Thymus (tissue), 11 donors: ENCODE measurements around the gene ABLIM2. TPM values are rescaled to one million over a fixed set of nuclear protein-coding genes. Genes with fewer than 3 reads are reported as not detected.

Source experiments
- DNase-seq, 9 donors: peaks; one replicate each; pipeline ENCODE4 v3.0.0-alpha.2; 2013; ENCODE audit warnings: low spot score in 9 of 9, low read depth in 6 of 9, missing footprints in 1 of 9
- H3K27ac ChIP-seq, 2 donors: one replicate each; pipeline ENCODE4 v1.5.1; 2013; ENCODE audit warnings: control low read depth in 1 of 2, low read depth in 1 of 2, low read length in 1 of 2, mild to moderate bottlenecking in 1 of 2, moderate library complexity in 1 of 2
- H3K27me3 ChIP-seq, 2 donors: one replicate each; pipeline ENCODE4 v1.5.1; 2013; ENCODE audit warnings: low read length in 1 of 2; ENCODE audit not compliant: control insufficient read depth in 2 of 2, insufficient read depth in 1 of 2
- H3K36me3 ChIP-seq, 2 donors: one replicate each; pipeline ENCODE4 v1.5.1; 2013; ENCODE audit warnings: low read length in 1 of 2, mild to moderate bottlenecking in 1 of 2, moderate library complexity in 1 of 2; ENCODE audit not compliant: control insufficient read depth in 2 of 2, insufficient read depth in 2 of 2
- H3K4me1 ChIP-seq, 2 donors: one replicate each; pipeline ENCODE4 v1.5.1; 2013; ENCODE audit warnings: low read length in 2 of 2; ENCODE audit not compliant: control insufficient read depth in 2 of 2, insufficient read depth in 2 of 2
- H3K4me3 ChIP-seq, 2 donors: one replicate each; pipeline ENCODE4 v1.5.1; 2013; ENCODE audit warnings: low read length in 2 of 2, control low read depth in 1 of 2, mild to moderate bottlenecking in 1 of 2
- H3K9me3 ChIP-seq, 2 donors: one replicate each; pipeline ENCODE4 v1.5.1; 2013; ENCODE audit warnings: low read length in 1 of 2, mild to moderate bottlenecking in 1 of 2; ENCODE audit not compliant: control insufficient read depth in 2 of 2, insufficient read depth in 1 of 2
- WGBS: extraction: QIAGEN DNeasy Blood & Tissue Kit; methylation state at CpG from one replicate; pipeline ENCODE4 v1.1.7; 2013; 5-methylcytosine and 5-hydroxymethylcytosine counted together
- polyA plus RNA-seq: library from polyadenylated mRNA; stranded (reverse); fragments of 200-250 nt; gene quantifications from one replicate; pipeline ENCODE4 v1.2.3, GENCODE V29; 2013
- total RNA-seq: library from RNA; stranded (reverse); fragments of 120-200 nt; gene quantifications from one replicate; pipeline ENCODE4 v1.2.4, GENCODE V29; 2013
- donor health status: healthy.

ABLIM2 gene
- total and polyA plus RNA-seq, 2 donors, result 1.0 to 7.4 TPM

DNA sequence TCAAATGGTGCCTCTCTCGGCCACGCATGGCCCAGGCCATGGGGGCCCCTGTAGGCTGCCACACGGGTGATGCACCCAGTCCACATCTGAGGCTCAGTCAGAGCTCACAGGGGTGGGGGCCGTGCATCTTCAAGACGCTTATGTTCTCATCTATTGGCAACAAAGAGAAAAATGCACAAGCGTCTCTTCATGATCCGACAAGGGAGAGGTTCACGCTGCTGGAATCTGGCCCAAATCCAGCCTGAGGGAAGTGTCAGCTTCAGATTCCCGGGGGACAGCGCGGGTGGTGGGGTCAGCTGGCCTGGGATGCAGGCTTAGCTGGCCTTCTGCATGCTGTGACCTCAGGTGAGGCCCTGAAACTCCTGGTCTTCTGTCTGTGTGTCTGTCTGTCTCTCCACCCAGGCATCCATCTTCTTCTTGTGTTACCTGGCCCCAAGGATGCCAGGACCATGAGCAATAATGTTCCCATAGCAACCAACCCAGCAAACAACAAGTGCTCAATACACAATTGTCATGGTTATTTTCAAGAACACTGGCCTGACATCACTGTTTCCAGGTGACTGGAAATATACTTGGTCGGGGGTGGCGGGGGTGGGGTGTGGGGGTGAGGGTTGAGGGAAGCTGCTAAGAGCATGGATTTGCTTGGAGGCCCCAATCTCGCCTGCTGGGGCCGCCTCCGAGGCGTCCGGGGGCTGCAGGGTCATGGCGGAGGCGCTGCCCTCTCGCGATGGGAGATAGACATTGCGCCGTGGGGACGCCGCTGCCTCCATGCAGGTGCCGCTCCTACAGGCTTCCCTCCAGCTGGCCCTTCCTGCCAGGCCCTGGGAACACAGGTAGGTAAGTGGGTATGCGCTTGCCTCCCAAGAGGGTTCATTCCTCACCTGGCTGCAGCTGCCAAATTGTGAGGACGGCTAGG lies 48.3 kb downstream of the ABLIM2 start:
- H3K36me3 ChIP-seq, result no peaks in the 10 kb centered on the region
- DNase-seq, result no peak
- peaks cover 0 to 3% of the 10 kb centered on the region in 2 donors for H3K9me3 ChIP-seq
- WGBS, result 46% methylated on average over 29 of the region's 29 CpGs
- no peak overlapping the region for H3K4me3 ChIP-seq
- no peak overlapping the region for H3K27ac ChIP-seq
- H3K4me1 ChIP-seq, result peaks cover 0 to 4% of the 10 kb centered on the region in 2 donors
- peaks cover 4 to 28% of the 10 kb centered on the region in 2 donors for H3K27me3 ChIP-seq

DNA sequence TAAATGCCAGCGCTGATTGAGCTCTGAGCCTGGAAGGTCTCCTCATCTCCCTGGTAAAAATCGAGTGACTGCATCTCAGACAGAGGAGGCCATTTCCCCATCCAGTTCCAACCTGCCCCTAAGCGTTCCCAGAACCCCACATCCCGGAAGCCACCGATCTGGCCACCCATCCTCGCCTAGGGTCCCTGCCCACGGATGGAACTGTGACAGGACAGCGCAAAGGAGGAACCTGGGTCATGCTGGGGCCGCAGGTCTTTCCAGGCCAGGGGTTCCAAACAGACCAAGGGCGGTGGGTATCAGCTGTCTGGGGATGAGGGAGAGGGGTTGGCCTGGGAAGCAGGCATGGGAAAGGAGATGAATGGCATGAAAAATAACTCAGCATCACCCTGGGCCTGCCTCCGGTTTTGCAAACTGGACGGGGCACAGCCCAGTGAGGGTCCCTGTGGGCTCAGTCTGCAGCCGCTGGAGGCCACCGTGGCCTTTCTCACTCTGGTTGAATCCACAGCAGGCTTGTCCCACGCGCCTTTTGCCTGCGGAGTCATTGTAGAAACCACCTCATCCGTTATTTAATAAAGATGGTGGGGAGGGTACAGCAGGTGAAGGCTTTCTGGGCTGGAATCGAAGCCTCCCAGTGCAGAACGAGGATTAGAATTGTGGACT lies 49.1 kb downstream of the ABLIM2 start:
- H3K4me3 ChIP-seq, result no peak overlapping the region
- H3K27ac ChIP-seq, result no peak overlapping the region
- peaks cover 4 to 32% of the 10 kb centered on the region in 2 donors for H3K27me3 ChIP-seq
- peaks cover 0 to 3% of the 10 kb centered on the region in 2 donors for H3K9me3 ChIP-seq
- 93% methylated on average over 20 of the region's 20 CpGs for WGBS
- H3K36me3 ChIP-seq, result no peaks in the 10 kb centered on the region
- peaks cover 0 to 4% of the 10 kb centered on the region in 2 donors for H3K4me1 ChIP-seq
- no peak for DNase-seq

DNA sequence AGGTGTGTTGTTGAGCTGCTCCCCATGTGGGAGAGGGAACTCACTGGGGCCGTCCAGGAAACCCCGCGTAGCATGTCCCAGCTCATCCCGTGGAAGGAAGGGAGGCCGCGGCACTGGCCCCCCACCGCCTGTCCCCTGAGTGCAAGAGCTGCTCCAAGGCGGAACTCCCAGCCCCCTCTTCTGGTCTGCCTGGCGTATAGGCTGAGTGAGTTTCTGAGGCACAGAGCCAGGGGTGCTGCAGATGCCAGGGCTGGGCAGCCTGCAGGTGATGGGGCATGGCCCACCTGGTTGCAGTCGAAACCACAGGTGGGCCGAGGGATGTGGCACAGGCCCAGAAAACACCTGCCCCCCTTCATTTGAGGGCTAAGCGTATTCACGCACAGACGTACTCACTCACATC lies 49.6 kb downstream of the ABLIM2 start:
- WGBS, result 82% methylated on average over 14 of the region's 14 CpGs
- H3K4me1 ChIP-seq, result peaks cover 0 to 4% of the 10 kb centered on the region in 2 donors
- H3K27ac ChIP-seq, result no peak overlapping the region
- no peak for DNase-seq
- H3K36me3 ChIP-seq, result no peaks in the 10 kb centered on the region
- H3K4me3 ChIP-seq, result no peak overlapping the region
- H3K27me3 ChIP-seq, result peaks cover under 1 to 35% of the 10 kb centered on the region in 2 donors
- peaks cover 0 to 3% of the 10 kb centered on the region in 2 donors for H3K9me3 ChIP-seq

DNA sequence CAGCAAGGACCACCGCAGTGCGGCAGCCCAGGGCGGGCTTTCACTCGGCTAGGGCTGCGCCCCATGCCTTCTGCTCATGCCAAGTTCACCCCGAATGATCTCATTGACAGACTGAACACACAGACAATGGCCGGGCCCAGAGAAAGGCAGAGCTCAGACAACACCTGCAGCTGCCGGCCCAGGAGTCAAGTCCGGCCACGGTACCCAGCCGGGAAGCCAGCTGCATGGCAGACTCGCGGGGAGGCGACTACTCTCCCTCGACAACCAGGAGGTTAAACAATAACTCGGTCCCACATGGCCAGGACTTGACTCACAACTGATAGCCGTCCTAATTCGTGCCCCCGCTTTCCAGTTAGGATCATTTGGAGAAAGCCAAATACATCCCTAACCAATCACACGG lies 50.4 kb downstream of the ABLIM2 start:
- no peak for DNase-seq
- H3K36me3 ChIP-seq, result no peaks in the 10 kb centered on the region
- no peak overlapping the region for H3K27ac ChIP-seq
- H3K4me1 ChIP-seq, result peaks cover 0 to 4% of the 10 kb centered on the region in 2 donors
- 84% methylated on average over 20 of the region's 20 CpGs for WGBS
- no peak overlapping the region for H3K4me3 ChIP-seq
- peaks cover 0 to 3% of the 10 kb centered on the region in 2 donors for H3K9me3 ChIP-seq
- H3K27me3 ChIP-seq, result peaks cover 0 to 35% of the 10 kb centered on the region in 2 donors

DNA sequence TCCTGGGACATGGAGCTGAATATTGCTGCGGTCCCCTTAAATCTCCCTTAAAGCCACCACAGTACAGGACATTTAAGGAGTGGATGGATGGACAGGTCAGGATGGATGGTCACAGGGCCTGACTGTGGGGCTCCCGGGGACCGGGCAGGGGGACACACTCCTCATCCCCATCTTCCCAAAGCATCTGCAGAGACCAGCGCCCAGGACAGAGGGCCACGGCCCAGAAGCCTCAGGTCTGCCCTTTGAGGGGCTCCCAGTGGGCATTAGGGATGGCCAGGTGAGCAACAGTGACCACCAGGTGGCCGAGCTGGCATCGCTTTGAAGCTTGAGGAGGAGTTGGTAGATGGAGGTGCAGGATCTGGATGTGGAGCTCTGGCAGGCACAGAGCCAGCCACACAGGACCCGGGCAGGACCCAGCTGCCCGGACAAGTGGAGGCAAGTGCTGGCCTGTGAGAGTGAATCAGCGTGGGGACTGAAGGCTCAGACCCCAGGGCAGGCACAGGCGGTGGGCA lies 51.4 kb downstream of the ABLIM2 start:
- Histone ChIP-seq H3K4me3 (no peak overlapping the region), H3K27ac (no peak overlapping the region), H3K27me3 (peaks cover 0 to 30% of the 10 kb centered on the region in 2 donors), H3K36me3 (no peaks in the 10 kb centered on the region), H3K9me3 (peaks cover 0 to 3% of the 10 kb centered on the region in 2 donors), H3K4me1 (peaks cover 0 to 4% of the 10 kb centered on the region in 2 donors)
- 92% methylated on average over 11 of the region's 11 CpGs for WGBS
- DNase-seq, result no peak

DNA sequence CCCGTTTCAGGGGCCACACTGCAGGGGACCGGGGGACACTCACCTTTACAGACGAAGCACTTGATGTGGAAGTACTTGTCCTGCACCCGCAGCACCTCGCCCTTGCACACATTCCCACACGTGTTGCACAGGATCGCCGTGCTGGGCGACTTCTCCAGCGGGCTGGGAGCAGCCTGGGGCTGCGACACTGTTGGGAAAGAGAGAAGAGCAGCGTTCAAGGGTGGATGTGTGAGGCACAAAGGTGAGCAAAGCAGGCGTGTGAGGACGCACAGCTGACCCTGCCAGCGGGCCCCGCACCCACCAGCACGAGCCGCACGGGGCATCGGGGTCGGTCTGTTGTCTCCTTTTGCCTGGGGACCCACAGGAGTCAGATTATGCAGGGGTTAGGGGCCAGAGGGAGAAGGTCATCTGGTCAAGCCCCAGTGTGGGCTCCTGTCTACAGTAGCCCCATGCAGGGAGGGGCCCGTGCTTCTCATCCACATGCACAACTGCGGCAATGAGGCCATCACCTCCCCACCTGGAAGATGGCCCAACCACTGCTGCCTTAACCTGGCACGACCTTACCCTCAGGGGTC lies 52.1 kb downstream of the ABLIM2 start:
- Histone ChIP-seq H3K36me3 (no peaks in the 10 kb centered on the region), H3K4me1 (peaks cover 0 to 4% of the 10 kb centered on the region in 2 donors), H3K27me3 (peaks cover 0 to 28% of the 10 kb centered on the region in 2 donors), H3K9me3 (peaks cover 0 to 3% of the 10 kb centered on the region in 2 donors), H3K4me3 (no peak overlapping the region), H3K27ac (no peak overlapping the region)
- no peak for DNase-seq
- WGBS, result 90% methylated on average over 24 of the region's 24 CpGs

DNA sequence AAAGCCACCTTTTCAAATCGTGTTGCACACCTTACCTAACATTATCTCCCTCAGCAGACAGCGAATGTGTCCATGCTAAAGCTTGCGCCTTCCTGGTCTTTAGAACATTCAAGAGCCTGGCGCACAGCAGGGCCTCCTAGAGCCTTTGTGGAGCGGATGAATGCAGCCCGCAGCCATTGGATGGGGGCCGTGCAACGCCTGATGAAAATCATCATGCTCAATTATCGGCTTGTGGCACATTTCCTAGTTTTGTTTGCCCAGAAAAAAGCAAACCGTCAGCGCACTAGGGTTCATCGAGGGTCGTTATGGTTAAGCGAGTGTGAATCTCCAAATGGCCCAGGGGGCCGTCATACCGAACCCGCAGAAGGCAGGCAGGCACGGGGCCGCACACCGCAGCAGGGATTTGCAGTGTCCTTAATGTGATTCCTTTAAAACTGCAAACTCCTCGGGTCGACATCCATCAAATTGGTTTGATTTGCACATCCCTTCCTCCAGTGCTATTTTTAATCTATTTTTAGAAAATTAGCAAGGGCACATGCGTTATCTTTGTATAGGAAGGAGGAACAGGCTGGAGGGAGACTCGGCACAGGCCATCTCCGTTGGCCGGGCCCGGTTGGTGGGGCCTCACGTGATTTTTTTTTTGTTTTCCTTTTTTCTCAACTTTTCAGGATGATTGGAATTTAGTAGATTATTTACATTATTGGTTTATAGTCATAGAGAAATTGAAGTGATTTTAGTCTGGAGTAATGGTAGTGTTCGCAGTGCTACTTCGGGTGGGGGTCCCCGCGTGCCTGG lies 53.1 kb downstream of the ABLIM2 start:
- no peak for DNase-seq
- peaks cover 0 to 3% of the 10 kb centered on the region in 2 donors for H3K9me3 ChIP-seq
- no peaks in the 10 kb centered on the region for H3K36me3 ChIP-seq
- no peak overlapping the region for H3K4me3 ChIP-seq
- peaks cover 0 to 20% of the 10 kb centered on the region in 2 donors for H3K27me3 ChIP-seq
- peaks cover 0 to 6% of the 10 kb centered on the region in 2 donors for H3K4me1 ChIP-seq
- no peak overlapping the region for H3K27ac ChIP-seq
- 87% methylated on average over 32 of the region's 32 CpGs for WGBS

DNA sequence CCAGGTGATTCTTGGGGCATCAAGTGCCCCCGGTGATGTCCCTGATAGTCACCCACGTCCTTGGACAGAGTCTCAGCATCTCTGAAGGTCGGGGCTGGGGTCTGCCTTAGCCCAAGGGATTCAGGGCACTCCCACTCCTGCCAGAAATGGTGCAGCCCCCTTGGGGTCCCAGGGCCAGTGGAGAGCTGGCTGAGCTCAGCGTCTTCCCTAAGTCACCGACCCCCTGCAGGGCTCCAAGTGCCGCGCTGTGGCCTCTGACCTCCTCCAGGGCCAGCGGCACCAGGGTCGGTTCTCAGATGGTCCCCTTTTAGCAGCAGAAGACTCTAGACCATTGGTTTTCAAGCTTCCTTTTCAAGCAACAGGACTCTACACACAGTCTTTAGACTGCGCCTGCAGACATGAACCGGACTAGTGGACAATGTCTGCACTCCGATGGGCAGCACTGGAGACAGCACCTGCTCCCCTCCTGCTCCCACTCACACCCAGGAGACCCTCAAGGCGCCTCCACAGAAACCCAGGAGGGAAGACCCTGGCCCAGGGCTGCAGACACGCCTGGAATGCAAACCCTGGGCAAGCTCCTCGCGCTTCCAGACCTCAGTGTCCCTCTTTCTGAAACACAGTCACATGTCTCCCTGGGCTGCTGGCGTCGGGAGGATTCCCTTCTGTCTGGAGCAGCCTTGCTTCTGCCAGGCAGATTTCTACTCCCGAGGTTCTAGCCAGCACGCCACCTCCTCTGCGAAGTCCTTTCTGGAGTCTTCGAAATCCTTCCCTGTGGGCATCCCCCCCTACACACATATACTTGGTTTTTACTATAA lies 53.9 kb downstream of the ABLIM2 start:
- no peak overlapping the region for H3K4me3 ChIP-seq
- no peak overlapping the region for H3K27ac ChIP-seq
- peaks cover 0 to 15% of the 10 kb centered on the region in 2 donors for H3K27me3 ChIP-seq
- no peak for DNase-seq
- H3K36me3 ChIP-seq, result no peaks in the 10 kb centered on the region
- H3K9me3 ChIP-seq, result peaks cover 0 to 3% of the 10 kb centered on the region in 2 donors
- H3K4me1 ChIP-seq, result peaks cover 0 to 6% of the 10 kb centered on the region in 2 donors
- WGBS, result 78% methylated on average over 22 of the region's 22 CpGs
